Gastrocnemius medialis (tissue), 4 donors: ENCODE results near the gene NUP54.

Source experiments
- POLR2A ChIP-seq, 2 donors: fragments of 450-650 bp; IDR thresholded peaks; one replicate each; pipeline ENCODE4 v1.6.1; 2017; ENCODE audit warnings: antibody characterized with exemption in 2 of 2, mild to moderate bottlenecking in 2 of 2, moderate library complexity in 2 of 2
- TF ChIP-seq, protein P1 (sequence below), 5 experiments: fragments of 450-650 bp in 3 of 5; fragments of 200-600 bp in 2 of 5; sonication (generic) in 2 of 5; IDR thresholded peaks in 4 of 5; conservative IDR thresholded peaks in 1 of 5; 1 replicate in 4 of 5; 2 replicates in 1 of 5; pipeline ENCODE4 v1.5.1; 2016 to 2019; ENCODE audit warnings: antibody characterized with exemption in 5 of 5, mild to moderate bottlenecking in 3 of 5, moderate library complexity in 3 of 5

DNA sequence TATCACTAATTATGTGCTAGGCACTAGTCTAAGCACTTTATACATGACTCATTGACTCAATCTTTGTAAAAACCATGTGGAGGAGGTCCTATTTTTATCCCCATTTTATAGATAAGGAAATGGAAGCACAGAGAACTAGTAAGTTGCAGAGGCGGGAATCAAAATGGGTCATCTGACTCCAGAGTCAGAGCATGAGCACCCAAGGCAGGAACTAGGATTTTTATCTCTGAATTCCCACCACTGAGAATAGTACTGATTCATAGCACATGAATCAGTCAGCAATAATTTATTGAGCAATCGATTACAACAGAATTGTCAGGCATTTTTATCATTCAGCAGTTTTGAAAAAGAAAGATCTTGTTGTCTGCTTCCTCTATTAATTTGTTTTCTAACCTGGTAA is 46.1 kb upstream of the NUP54 start:
- no peak for TF ChIP-seq POLR2A (IDR thresholded peaks at IDR 0.05)
- TF ChIP-seq, protein P1, sequence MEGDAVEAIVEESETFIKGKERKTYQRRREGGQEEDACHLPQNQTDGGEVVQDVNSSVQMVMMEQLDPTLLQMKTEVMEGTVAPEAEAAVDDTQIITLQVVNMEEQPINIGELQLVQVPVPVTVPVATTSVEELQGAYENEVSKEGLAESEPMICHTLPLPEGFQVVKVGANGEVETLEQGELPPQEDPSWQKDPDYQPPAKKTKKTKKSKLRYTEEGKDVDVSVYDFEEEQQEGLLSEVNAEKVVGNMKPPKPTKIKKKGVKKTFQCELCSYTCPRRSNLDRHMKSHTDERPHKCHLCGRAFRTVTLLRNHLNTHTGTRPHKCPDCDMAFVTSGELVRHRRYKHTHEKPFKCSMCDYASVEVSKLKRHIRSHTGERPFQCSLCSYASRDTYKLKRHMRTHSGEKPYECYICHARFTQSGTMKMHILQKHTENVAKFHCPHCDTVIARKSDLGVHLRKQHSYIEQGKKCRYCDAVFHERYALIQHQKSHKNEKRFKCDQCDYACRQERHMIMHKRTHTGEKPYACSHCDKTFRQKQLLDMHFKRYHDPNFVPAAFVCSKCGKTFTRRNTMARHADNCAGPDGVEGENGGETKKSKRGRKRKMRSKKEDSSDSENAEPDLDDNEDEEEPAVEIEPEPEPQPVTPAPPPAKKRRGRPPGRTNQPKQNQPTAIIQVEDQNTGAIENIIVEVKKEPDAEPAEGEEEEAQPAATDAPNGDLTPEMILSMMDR (IDR thresholded peaks at IDR 0.05 in 4 of 5, conservative IDR thresholded peaks at IDR 0.05 in 1 of 5): no peak
